Osteoblast (primary cell): ENCODE data around the gene HCAR2. TPM values are rescaled to one million over a fixed set of nuclear protein-coding genes. Genes with fewer than 3 reads are reported as not detected.

Experiments
- DNase-seq: peaks from one replicate; pipeline ENCODE4 v3.0.0; 2011; ENCODE audit warnings: low spot score, mixed read lengths; ENCODE audit not compliant: insufficient read length; ENCODE audit errors: missing footprints
- H2AFZ ChIP-seq: 2 replicates; pipeline ENCODE4 v1.6.0; 2011; ENCODE audit warnings: mild to moderate bottlenecking, low read length
- H3K27ac ChIP-seq: 2 replicates; pipeline ENCODE4 v1.5.1; 2011; ENCODE audit warnings: mild to moderate bottlenecking, low read depth, low read length, moderate library complexity
- H3K27me3 ChIP-seq: 2 replicates; pipeline ENCODE4 v1.6.0; 2012; ENCODE audit warnings: mild to moderate bottlenecking, control low read depth, inconsistent platforms, low read length, moderate library complexity; ENCODE audit not compliant: insufficient read depth
- H3K36me3 ChIP-seq: 2 replicates; pipeline ENCODE4 v1.5.1; 2011; ENCODE audit warnings: mild to moderate bottlenecking, low read length, control low read depth, moderate library complexity; ENCODE audit not compliant: insufficient read depth
- H3K4me1 ChIP-seq: 2 replicates; pipeline ENCODE4 v1.5.1; 2011; ENCODE audit warnings: mild to moderate bottlenecking, low read length, control low read depth, moderate library complexity; ENCODE audit not compliant: insufficient read depth
- H3K4me2 ChIP-seq: 2 replicates; pipeline ENCODE4 v1.6.0; 2011; ENCODE audit warnings: mild to moderate bottlenecking, low read length; ENCODE audit not compliant: insufficient read depth
- H3K4me3 ChIP-seq: fragments of 200-600 bp; sonication (generic); 3 replicates; pipeline ENCODE4 v1.5.1; 2012; ENCODE audit warnings: mild to moderate bottlenecking, low read length, inconsistent platforms; ENCODE audit not compliant: insufficient read depth
- H3K79me2 ChIP-seq: 2 replicates; pipeline ENCODE4 v1.6.0; 2012; ENCODE audit warnings: mild to moderate bottlenecking, low read length, control low read depth, inconsistent platforms; ENCODE audit not compliant: insufficient read depth
- H3K9me3 ChIP-seq: 2 replicates; pipeline ENCODE4 v1.5.1; 2011; ENCODE audit warnings: low read depth, low read length, control low read depth
- H4K20me1 ChIP-seq: 2 replicates; pipeline ENCODE4 v1.6.0; 2012; ENCODE audit warnings: mild to moderate bottlenecking, low read length, control low read depth; ENCODE audit not compliant: insufficient read depth
- total RNA-seq: library from RNA; depleted of rRNA; stranded (reverse); fragments of >200 nt; gene quantifications from 2 replicates; pipeline ENCODE4 v1.2.3, GENCODE V29; 2012
- TF ChIP-seq, protein P1 (sequence below): IDR thresholded peaks from 2 replicates; pipeline ENCODE4 v1.5.1; 2011; ENCODE audit warnings: mild to moderate bottlenecking, low read depth, low read length, moderate library complexity; ENCODE audit errors: extremely low read depth

Gene HCAR2
- total RNA-seq, 1 donor, result not detected

DNA sequence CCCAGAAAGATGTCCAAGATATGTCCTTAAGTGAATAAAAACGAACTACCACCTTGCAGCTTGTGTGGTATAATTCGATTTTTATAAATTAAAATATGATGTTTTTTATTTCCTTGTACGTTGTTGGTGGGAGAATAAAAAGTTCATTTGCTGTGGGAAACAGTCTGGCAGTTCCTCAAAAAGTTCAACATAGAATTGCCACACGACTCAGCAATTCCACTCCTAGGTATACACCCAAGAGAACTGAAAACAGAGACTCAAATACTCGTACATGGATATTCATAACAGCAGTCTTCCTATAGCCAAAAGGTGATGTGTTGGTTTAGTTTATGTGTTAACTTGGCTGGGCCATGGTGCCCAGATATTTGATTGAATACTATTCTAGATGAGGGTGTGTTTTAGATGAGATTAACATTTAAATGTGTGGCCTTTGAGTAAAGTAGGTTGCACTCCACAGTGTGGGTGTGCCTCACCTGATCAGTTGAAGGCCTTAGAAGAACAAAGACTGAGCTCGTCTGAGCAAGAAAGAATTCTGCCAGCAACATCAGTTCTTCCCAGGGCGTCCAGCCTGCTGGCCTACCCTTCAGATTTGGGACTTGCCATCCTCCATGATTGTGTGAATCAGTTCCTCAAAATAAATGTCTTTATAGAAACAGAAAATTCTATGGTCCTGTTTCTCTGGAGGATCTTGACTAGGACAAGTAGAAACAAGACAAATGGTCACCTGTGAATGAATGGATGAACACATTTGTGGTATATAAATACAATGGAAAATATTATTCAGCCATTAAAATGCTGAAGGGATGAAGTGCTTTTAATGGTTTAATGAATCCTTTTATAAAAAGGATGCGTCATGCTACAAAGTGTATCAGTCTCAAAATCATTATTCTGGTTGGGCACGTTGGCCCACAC, 44.3 kb upstream of the HCAR2 start:
- Histone ChIP-seq H3K9me3 (no peaks in the 10 kb centered on the region), H3K27ac (no peak overlapping the region), H2AFZ (no peak overlapping the region), H3K4me3 (no peak overlapping the region), H4K20me1 (no peaks in the 10 kb centered on the region), H3K4me2 (no peak overlapping the region), H3K4me1 (no peaks in the 10 kb centered on the region), H3K36me3 (no peaks in the 10 kb centered on the region), H3K79me2 (no peaks in the 10 kb centered on the region), H3K27me3 (no peaks in the 10 kb centered on the region)
- no peak for DNase-seq
- TF ChIP-seq, protein P1, sequence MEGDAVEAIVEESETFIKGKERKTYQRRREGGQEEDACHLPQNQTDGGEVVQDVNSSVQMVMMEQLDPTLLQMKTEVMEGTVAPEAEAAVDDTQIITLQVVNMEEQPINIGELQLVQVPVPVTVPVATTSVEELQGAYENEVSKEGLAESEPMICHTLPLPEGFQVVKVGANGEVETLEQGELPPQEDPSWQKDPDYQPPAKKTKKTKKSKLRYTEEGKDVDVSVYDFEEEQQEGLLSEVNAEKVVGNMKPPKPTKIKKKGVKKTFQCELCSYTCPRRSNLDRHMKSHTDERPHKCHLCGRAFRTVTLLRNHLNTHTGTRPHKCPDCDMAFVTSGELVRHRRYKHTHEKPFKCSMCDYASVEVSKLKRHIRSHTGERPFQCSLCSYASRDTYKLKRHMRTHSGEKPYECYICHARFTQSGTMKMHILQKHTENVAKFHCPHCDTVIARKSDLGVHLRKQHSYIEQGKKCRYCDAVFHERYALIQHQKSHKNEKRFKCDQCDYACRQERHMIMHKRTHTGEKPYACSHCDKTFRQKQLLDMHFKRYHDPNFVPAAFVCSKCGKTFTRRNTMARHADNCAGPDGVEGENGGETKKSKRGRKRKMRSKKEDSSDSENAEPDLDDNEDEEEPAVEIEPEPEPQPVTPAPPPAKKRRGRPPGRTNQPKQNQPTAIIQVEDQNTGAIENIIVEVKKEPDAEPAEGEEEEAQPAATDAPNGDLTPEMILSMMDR, result no peak

DNA sequence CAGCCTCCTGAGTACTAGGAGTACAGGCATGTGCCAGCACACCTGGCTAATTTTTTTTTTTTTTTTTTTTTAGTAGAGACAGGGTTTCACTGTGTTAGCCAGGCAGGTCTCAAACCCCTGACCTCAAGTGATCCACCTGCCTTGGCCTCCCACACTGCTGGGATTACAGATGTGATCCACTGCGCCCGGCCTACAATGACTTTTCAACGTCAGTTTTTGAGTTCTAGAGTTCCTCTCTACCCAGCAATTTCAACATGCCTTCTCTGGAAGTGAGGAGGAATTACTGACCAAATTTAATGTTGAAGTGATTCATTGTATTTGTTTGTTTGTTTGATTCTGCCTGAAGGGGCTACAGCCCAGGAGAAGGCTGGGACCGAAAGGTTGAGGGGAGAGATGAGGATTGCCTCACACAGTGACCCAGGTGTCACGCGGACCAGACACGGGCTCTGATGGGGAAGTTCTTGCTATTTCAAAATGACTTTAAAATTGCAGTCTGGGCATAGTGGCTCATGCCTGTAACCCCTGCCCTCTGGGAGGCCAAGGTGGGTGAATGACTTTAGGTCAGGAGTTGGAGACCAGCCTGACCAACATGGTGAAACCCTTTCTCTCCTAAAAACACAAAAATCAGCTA, 40.9 kb upstream of the HCAR2 start:
- H3K4me3 ChIP-seq, result no peak overlapping the region
- H3K27me3 ChIP-seq, result no peaks in the 10 kb centered on the region
- no peak overlapping the region for H2AFZ ChIP-seq
- H3K9me3 ChIP-seq, result no peaks in the 10 kb centered on the region
- TF ChIP-seq, protein P1, result no peak
- no peaks in the 10 kb centered on the region for H3K79me2 ChIP-seq
- H3K27ac ChIP-seq, result no peak overlapping the region
- no peaks in the 10 kb centered on the region for H4K20me1 ChIP-seq
- H3K36me3 ChIP-seq, result no peaks in the 10 kb centered on the region
- DNase-seq, result no peak
- no peaks in the 10 kb centered on the region for H3K4me1 ChIP-seq
- no peak overlapping the region for H3K4me2 ChIP-seq

DNA sequence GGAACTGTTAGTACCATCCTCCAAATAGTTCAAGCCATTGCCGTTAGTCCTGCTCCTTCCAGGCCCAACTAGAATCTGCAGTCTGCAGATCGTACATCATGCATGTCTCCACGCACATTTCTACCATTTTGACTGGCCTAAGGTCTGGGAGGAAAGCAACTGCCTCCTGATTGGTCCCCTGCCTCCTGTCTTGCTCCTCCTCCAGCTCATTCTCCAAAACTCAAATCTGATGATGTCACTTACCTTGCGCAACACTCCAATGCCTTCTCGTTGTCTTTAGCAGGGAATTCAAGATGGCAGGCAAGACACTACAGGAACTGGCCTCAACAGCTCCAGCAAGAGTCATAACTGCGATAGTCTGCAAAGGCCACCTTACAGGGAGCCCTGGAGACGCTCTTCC, 37.2 kb upstream of the HCAR2 start:
- H3K79me2 ChIP-seq, result no peaks in the 10 kb centered on the region
- H3K4me2 ChIP-seq, result no peak overlapping the region
- H4K20me1 ChIP-seq, result no peaks in the 10 kb centered on the region
- H3K4me1 ChIP-seq, result no peaks in the 10 kb centered on the region
- TF ChIP-seq, protein P1, result no peak
- no peak for DNase-seq
- H3K9me3 ChIP-seq, result no peaks in the 10 kb centered on the region
- no peak overlapping the region for H2AFZ ChIP-seq
- H3K27ac ChIP-seq, result no peak overlapping the region
- H3K4me3 ChIP-seq, result no peak overlapping the region
- no peaks in the 10 kb centered on the region for H3K36me3 ChIP-seq
- no peaks in the 10 kb centered on the region for H3K27me3 ChIP-seq

DNA sequence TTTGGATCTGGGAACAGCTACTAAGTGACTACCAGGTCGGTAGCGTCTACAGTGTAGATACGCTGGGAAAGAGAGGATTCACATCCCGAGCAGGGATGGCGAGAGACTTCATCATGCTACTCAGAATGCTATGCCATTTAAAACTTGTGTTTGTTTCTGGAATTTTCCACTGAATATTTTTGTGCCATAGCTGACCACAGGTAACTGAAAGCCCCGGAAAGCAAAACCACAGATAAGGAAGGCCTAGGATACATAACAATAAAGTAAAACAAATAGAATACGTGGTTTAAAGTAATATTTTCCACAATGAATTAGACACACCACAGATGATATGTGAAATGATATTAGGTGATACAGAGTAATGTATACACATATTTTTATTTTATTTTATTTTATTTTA, 35.4 kb upstream of the HCAR2 start:
- Histone ChIP-seq H3K79me2 (no peaks in the 10 kb centered on the region), H2AFZ (no peak overlapping the region), H3K36me3 (no peaks in the 10 kb centered on the region), H3K27ac (no peak overlapping the region), H4K20me1 (no peaks in the 10 kb centered on the region), H3K4me3 (no peak overlapping the region), H3K9me3 (no peaks in the 10 kb centered on the region), H3K4me1 (no peaks in the 10 kb centered on the region), H3K4me2 (no peak overlapping the region), H3K27me3 (no peaks in the 10 kb centered on the region)
- TF ChIP-seq, protein P1, result no peak
- DNase-seq, result no peak
